HG03378 (cell line): Measurements from ENCODE around the gene TMTC3.

ENCODE experiments used
- ATAC-seq: cut with Tn5 transposase; IDR thresholded peaks from one replicate; pipeline ENCODE4 v1.9.1; 2021; ENCODE audit warnings: mild to moderate bottlenecking, moderate library complexity; ENCODE audit not compliant: unreplicated experiment

TMTC3 gene

GRCh38 chr12:88223519-88223918 is 81.4 kb downstream of the TMTC3 start:
- no peak for ATAC-seq

GRCh38 chr12:88225776-88226175 is 83.7 kb downstream of the TMTC3 start:
- no peak for ATAC-seq

- ATAC-seq = no peak
Measured at GRCh38 chr12:88227263-88227662, 85.2 kb downstream of the TMTC3 start.

- ATAC-seq = no peak
Measured at GRCh38 chr12:88227871-88228270, 85.8 kb downstream of the TMTC3 start.

- ATAC-seq = no peak
Measured at GRCh38 chr12:88228720-88229119, 86.6 kb downstream of the TMTC3 start.

- no peak for ATAC-seq
Measured at GRCh38 chr12:88230271-88230670, 88.2 kb downstream of the TMTC3 start.

GRCh38 chr12:88235183-88235833 is 93.2 kb downstream of the TMTC3 start:
- ATAC-seq = peak; percentile 55

- ATAC-seq = peak; percentile 84
Measured at GRCh38 chr12:88237954-88238353, 95.8 kb downstream of the TMTC3 start.

- no peak for ATAC-seq
Measured at GRCh38 chr12:88238406-88238805, 96.3 kb downstream of the TMTC3 start.

- ATAC-seq = peak; percentile 51
Measured at GRCh38 chr12:88241862-88242570, 99.9 kb downstream of the TMTC3 start.

GRCh38 chr12:88242571-88242925 is 100.4 kb downstream of the TMTC3 start:
- ATAC-seq = peak; percentile 26

- ATAC-seq = no peak
Measured at GRCh38 chr12:88242939-88243338, 100.8 kb downstream of the TMTC3 start.

GRCh38 chr12:88243982-88244381 is 101.9 kb downstream of the TMTC3 start:
- no peak for ATAC-seq

GRCh38 chr12:88245905-88246304 is 103.8 kb downstream of the TMTC3 start:
- ATAC-seq = no peak

- no peak for ATAC-seq
Measured at GRCh38 chr12:88247241-88247643, 105.1 kb downstream of the TMTC3 start.

- ATAC-seq = no peak
Measured at GRCh38 chr12:88248606-88249005, 106.5 kb downstream of the TMTC3 start.
